Measurements from ENCODE around the gene LITAF.
"Not testable (repeated sequence)": the region's sequence is repeated elsewhere in the genome, so short reads cannot be mapped to it uniquely, and the experiment has no call there.

LITAF gene

GRCh38 chr16:11572301-11572995, 14.3 kb downstream of the LITAF start:
- DNase-seq, result no peak

DNA sequence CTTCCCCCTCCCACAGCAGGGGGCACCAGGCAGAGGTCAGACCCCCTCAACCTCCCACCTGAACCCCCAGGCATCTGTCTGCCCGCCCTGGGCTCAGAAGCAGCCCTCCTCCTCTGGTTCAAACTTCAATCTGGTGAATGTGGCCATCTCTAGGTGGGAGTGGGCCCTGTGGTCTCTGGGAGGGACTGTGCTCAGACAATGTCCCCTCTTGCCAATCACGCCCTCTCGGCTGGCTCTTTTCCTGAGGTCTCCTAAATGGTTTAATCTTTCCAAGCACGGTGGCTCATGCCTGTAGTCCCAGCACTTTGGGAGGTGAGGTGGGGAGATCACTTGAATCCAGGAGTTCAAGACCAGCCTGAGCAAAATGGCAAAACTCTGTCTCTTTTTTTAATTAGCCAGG, 15.2 kb downstream of the LITAF start:
- DNase-seq, result no peak

- DNase-seq, result no peak
Observed at GRCh38 chr16:11570806-11571205, 15.9 kb downstream of the LITAF start.

DNA sequence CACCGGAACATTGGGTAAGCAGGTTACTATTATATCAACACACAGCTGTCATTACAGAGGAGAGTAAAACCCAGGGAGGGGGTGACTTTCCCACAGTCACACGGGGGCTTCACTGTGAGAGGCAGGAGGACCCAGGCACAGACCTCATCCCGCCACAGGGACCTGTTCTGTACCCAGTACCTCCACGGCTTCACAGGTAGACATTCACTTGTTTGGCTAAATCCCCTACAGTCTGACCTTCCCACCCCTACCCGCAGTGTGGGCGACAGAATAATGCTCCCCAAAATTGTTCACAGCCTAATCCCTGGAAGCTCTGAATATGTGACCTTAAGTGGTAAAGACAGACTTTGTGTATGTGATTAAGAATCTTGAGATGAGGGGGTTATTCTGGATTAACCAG, 16.5 kb downstream of the LITAF start:
- DNase-seq, result no peak

DNA sequence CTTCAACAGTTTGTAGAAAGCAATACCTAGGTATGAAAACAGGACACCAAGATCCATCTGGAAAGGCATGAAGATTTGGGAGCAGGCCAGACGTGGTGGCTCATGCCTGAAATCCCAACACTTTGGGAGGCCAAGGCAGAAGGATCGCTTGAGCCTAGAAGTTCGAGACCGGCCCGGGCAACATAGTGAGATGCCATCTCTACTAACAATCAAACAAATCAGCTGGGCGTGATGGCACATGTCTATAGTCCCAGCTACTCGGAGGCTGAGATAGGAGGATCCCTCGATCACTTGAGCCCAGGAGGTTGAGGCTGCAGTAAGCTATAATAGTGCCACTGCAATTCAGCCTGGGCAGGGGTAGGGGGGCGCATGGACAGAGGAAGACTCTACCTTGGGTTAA, 20.3 kb downstream of the LITAF start:
- no peak for DNase-seq

DNA sequence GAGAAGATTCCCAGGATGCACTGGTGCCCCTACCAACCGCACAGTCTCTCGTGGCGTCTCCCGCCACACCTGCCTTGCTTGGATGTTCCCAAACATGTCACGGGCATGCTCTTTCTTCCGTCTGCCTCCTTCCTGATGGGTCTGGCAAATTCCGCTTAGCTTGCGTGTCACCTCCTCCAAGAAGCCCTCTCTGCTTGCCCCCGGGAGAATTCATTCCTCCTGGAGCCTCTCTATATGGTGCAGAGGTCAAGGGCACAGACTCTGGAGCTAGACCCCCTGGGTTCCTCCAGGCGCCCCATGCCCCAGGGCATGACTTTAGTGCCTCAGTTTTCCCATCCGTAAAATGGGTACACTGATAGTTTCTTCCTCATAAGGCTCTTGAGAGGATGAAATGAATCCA, 21.1 kb downstream of the LITAF start:
- no peak for DNase-seq

DNA sequence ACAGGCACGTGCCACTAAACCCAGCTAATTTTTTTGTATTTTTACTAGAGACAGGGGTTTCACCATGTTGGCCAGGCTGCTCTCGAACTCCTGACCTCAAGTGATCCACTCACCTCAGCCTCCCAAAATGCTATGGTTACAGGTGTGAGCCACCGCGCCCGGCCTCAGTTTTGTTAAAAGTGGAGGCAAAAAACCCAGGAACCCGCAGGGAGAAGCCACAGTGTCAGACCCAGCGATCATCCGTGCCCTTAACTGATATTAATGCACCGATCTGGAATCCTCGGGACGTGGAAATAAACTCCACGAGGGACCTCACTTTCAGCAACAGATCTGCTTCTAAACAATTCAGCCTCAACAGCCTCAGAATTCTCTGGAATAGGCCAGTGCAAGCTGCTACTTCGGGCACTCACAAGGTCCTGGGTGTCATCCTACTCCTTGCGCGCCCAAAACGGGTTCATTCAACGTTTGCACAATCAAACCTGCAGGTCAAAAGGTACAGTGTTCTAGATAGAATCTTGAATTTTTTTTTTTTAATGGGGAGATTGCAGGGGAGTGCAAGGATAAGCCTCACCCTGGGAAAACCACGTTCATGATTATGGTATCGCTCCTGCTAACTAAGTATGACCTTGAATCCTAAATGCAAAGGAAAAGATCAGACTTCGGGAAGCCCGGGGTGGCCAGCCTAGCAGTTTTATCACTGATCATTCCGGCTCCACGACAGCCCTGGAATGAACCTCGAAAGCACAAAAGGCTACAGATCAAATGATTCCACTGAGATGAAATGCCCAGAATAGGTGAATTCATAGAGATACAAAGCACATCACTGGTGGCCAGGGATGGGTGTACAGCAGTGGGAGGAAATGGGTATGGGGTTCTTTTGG, 22.4 kb downstream of the LITAF start:
- no peak for DNase-seq

- no peak for DNase-seq
Observed at GRCh38 chr16:11563493-11564040, 23.2 kb downstream of the LITAF start.

DNA sequence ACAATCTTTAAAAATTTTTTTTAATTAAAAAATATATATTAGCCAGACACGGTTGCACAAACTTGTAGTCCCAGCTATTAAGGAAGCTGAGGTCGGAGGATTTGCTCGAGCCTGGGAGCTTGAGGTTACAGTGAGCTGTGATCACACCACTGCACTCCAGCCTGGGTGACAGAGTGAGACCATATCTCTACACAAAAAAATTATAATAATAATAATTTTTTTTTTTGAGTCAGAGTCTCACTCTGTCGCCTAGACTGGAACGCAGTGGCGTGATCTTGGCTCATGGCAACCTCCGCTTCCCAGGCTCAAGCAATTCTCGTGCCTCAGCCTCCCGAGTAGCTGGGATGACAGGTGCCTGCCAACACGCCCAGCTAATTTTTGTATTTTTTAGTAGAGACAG, 23.8 kb downstream of the LITAF start:
- DNase-seq, result no peak

GRCh38 chr16:11562411-11562810, 24.3 kb downstream of the LITAF start:
- no peak for DNase-seq

DNA sequence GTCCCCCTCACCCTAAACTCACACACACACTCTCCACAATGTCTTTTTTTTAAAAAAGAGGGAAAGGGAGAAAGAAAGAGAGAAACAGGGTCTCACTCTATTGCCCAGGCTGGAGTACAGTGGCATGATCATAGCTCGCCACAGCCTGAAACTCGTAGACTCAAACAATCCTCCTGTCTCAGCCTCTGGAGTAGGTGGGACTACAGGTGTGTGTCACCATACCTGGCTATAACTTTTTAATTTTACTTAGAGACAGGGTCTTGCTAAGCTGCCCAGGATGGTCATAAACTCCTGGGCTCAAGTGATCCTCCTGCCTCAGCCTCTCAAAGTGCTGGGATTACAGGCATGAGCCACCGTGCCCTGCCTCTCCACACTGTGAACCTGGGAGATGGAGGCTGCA, 24.9 kb downstream of the LITAF start:
- DNase-seq, result no peak

- DNase-seq, result no peak
Observed at GRCh38 chr16:11561454-11561805, 25.3 kb downstream of the LITAF start.

DNA sequence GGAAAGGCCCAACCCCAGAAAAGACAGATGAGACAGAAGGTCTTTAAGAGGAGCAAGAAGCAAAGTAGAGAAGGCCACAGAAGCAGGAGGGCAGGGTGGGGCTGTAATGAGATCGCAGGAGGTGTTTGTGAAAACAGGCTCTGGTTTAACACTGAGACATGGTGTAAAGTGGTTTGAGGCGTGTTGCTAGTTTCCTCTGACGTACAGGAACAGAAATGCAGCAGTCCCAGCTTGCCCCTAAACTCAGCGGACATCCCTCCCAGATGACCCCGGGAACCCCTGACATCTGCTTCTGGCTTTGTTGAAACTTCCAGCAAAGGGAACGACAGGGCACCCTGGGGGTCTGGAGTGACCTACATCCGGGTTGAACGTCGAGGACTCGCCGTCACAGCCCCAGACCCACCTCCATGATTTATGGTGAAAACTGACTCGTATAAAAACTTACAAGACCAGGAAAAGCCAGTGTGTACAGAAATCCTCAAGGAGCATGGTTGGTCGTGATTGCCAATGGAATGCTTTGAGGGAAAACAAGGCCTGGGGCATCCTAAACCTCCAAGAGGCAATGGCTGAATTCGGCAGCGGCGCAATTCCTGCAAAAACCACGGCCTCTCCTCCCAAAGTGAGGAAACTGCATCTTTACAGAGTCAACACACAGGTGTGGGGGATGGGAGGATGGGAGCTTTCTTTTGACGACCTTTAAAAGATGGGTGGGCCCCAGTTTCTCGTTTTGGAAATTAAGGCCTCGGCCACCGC, 25.8 kb downstream of the LITAF start:
- no peak for DNase-seq

- not testable (repeated sequence) for DNase-seq
Observed at GRCh38 chr16:11558308-11558823, 28.4 kb downstream of the LITAF start.

- no peak for DNase-seq
Observed at GRCh38 chr16:11557801-11558200, 28.9 kb downstream of the LITAF start.

GRCh38 chr16:11556945-11557720, 29.6 kb downstream of the LITAF start:
- DNase-seq, result no peak

DNA sequence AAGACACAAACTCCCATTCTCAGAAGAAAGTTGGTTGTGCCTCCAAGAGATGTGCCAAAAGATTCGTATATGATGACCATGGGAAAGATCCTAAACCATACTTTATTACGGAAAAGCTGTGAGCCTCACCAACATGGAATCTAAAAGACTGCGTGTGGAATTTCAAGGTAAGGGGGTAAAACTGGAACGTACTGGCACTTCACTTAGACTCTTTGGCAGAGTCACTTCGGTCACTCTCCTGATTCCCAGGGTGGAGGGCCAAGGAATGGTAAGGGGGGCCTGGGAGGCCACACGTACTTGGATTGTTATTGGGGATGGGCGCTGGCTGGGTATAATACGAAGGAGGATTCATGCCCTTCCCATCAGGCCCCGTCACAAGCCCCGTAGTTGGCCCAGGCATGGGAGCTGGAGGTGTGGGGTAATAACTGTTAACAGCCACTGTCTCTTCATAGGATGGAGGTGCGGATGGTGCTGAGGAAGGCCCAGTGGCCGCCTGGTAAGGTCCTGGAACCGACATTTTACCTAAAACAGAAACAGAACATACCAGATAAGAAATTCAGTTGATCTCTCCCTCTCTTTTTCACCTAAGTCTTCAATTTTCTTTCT, 30.4 kb downstream of the LITAF start:
- no peak for DNase-seq

GRCh38 chr16:11554053-11554452, 32.7 kb downstream of the LITAF start:
- DNase-seq, result no peak

DNA sequence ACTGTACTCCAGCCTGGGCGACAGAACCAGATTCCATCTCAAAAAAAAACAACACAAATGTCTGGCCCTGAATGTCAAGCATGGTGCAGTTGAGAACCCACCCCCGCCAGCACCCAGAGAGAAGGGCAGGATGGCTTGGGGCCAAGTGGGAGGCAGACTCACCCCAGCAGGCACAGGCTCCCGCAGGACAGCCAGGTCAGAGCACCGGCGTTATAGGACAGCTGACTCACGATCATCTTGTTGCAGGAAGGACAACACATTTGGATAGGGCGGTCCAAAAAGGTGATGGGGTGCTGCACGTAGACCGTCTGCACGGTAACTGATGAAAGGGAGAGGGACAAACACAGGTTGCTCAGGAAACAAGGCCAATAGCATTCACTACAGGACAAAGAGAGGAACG, 33.3 kb downstream of the LITAF start:
- no peak for DNase-seq

DNA sequence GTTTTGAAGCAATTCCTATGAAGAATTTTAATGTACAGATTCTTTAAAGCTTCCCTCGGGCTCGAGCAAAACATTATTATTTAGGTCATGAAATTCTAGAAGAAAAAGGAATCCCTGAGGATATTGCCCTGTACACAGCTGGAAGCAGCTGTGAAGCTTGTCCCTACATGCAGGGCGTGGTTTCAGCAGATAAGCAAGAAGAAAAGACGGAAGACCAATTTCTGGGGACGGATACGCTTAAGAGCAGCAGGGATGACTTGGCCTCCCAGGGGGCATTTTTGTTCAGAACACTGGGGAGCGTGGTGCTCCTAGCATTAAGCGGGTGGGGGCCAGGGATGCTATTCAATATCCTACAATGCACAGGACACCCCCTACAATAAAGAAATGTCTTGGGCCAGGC, 34.3 kb downstream of the LITAF start:
- DNase-seq, result no peak

DNA sequence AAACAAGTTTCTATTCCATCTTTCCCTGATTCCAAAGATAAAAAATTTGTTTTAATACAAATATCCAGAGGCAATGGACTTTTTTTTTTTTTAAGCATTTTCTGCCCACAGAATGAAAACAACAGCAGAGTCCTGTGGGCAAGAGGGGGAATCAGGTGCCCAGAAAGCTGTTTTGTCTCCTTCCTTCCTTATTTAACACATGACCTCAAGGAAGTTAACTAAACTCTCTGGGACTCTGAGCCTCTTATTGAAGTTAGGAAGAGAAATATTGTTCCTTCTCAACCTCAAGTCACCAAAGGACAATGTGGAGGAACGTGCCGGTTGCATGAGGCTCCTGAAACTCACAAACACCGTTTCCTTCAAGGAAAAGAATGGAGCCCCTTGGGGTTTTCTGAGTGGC, 34.9 kb downstream of the LITAF start:
- DNase-seq, result no peak

Measured in NCI-H1417 (cell line).